Measurements from ENCODE around the gene CAPN1. TPM values are rescaled to one million over a fixed set of nuclear protein-coding genes. Genes with fewer than 3 reads are reported as not detected.

Gene CAPN1
- total and polyA plus RNA-seq, 11 donors = 67.8 to 139 (median 86.1) TPM

GRCh38 chr11:65150509-65151299 lies 31.0 kb upstream of the CAPN1 start:
- Histone ChIP-seq H3K27me3 (no peaks in the 10 kb centered on the region), H3K9me3 (peaks cover 0 to 6% (median 0%) of the 10 kb centered on the region in 12 donors), H3K4me3 (peak overlapping the region in 2 of 12 donors; percentile 3 to 21), H3K4me1 (peaks cover 0 to 33% (median 10%) of the 10 kb centered on the region in 12 donors), H3K27ac (peak overlapping the region in 11 of 12 donors; percentile 39 to 80 (median 69)), H3K36me3 (no peaks in the 10 kb centered on the region)
- TF ChIP-seq CTCF (IDR thresholded peaks at IDR 0.05) (no peak), POLR2A (IDR thresholded peaks at IDR 0.05) (no peak)
- ATAC-seq (peak; percentile 89 to 96 (median 95)), DNase-seq (peak; percentile 74 to 92 (median 89))
- intact Hi-C loops (cut with DNase I) = no loop called here
- 29 to 36% (median 32%) methylated on average over 10 to 12 of the region's 12 CpGs for WGBS, 4 donors

- DNase-seq (no peak), ATAC-seq (no peak)
- Histone ChIP-seq H3K27ac (peak overlapping the region in 11 of 12 donors; percentile 39 to 80 (median 69)), H3K36me3 (no peaks in the 10 kb centered on the region), H3K27me3 (no peaks in the 10 kb centered on the region), H3K9me3 (peaks cover 0 to 6% (median 0%) of the 10 kb centered on the region in 12 donors), H3K4me1 (peaks cover 0 to 33% (median 10%) of the 10 kb centered on the region in 12 donors), H3K4me3 (no peak overlapping the region)
- TF ChIP-seq CTCF (IDR thresholded peaks at IDR 0.05) (no peak), POLR2A (IDR thresholded peaks at IDR 0.05) (no peak)
- intact Hi-C loops (cut with DNase I) = no loop called here
- 74 to 86% (median 78%) methylated on average over 3 of the region's 3 CpGs for WGBS, 4 donors
Observed at GRCh38 chr11:65151331-65151899, 30.3 kb upstream of the CAPN1 start.

GRCh38 chr11:65152122-65152521 lies 29.6 kb upstream of the CAPN1 start:
- intact Hi-C loops (cut with DNase I) = no loop called here
- DNase-seq (no peak), ATAC-seq (no peak)
- H3K36me3 ChIP-seq = no peaks in the 10 kb centered on the region
- H3K4me1 ChIP-seq = peaks cover 0 to 33% (median 10%) of the 10 kb centered on the region in 12 donors
- 69 to 81% (median 73%) methylated on average over 2 of the region's 2 CpGs for WGBS, 4 donors
- no peaks in the 10 kb centered on the region for H3K27me3 ChIP-seq
- TF ChIP-seq CTCF (IDR thresholded peaks at IDR 0.05) = no peak
- H3K4me3 ChIP-seq = no peak overlapping the region
- H3K9me3 ChIP-seq = peaks cover 0 to 4% (median 0%) of the 10 kb centered on the region in 12 donors
- peak overlapping the region in 1 of 12 donors; percentile 80 for H3K27ac ChIP-seq

GRCh38 chr11:65156256-65156655 lies 25.5 kb upstream of the CAPN1 start:
- intact Hi-C loops (cut with DNase I) = no loop called here
- no peaks in the 10 kb centered on the region for H3K36me3 ChIP-seq
- no peak for TF ChIP-seq POLR2A (IDR thresholded peaks at IDR 0.05)
- no peak for TF ChIP-seq CTCF (IDR thresholded peaks at IDR 0.05)
- WGBS, 4 donors = 95 to 97% (median 96%) methylated on average over 3 of the region's 3 CpGs
- no peak overlapping the region for H3K4me3 ChIP-seq
- H3K4me1 ChIP-seq = peaks cover 0 to 15% (median 0%) of the 10 kb centered on the region in 12 donors
- no peaks in the 10 kb centered on the region for H3K27me3 ChIP-seq
- no peak overlapping the region for H3K27ac ChIP-seq
- H3K9me3 ChIP-seq = no peaks in the 10 kb centered on the region
- DNase-seq (no peak), ATAC-seq (no peak)

All from heart left ventricle (tissue), 16 donors.